DOHH2 (cell line): ENCODE results near the gene HOXA9.

Experiments used
- H3F3A ChIP-seq: fragments of 200-600 bp; sonication (generic), shearing (Covaris generic); 2 replicates; pipeline ENCODE4 v1.6.0; 2016; ENCODE audit warnings: antibody characterized with exemption, mild to moderate bottlenecking; ENCODE audit not compliant: control insufficient read depth, insufficient read depth
- H3K27ac ChIP-seq: fragments of 200-600 bp; sonication (generic); 2 replicates; pipeline ENCODE4 v1.5.1; 2014; ENCODE audit warnings: low read depth, mild to moderate bottlenecking, low read length, moderate library complexity
- H3K27me3 ChIP-seq: fragments of 200-600 bp; sonication (generic); 2 replicates; pipeline ENCODE4 v1.6.1; 2014; ENCODE audit warnings: mild to moderate bottlenecking, low read length, mixed read lengths; ENCODE audit not compliant: control insufficient read depth
- H3K36me3 ChIP-seq: fragments of 200-600 bp; sonication (generic); 2 replicates; pipeline ENCODE4 v1.6.1; 2014; ENCODE audit warnings: mild to moderate bottlenecking, low read length, moderate library complexity, mixed read lengths; ENCODE audit not compliant: control insufficient read depth
- H3K4me1 ChIP-seq: fragments of 200-600 bp; sonication (generic); 2 replicates; pipeline ENCODE4 v1.6.1; 2014; ENCODE audit warnings: mild to moderate bottlenecking, low read length, mixed read lengths; ENCODE audit not compliant: control insufficient read depth
- H3K4me2 ChIP-seq: fragments of 200-600 bp; sonication (generic); 2 replicates; pipeline ENCODE4 v1.6.0; 2014; ENCODE audit warnings: mild to moderate bottlenecking, low read length, moderate library complexity
- H3K4me3 ChIP-seq: fragments of 200-600 bp; sonication (generic); 2 replicates; pipeline ENCODE4 v1.5.1; 2014; ENCODE audit warnings: mild to moderate bottlenecking, low read length, mixed read lengths
- H3K79me2 ChIP-seq: fragments of 200-600 bp; sonication (generic); 2 replicates; pipeline ENCODE4 v1.6.1; 2014; ENCODE audit warnings: mild to moderate bottlenecking, low read length, mixed read lengths; ENCODE audit not compliant: control insufficient read depth
- H3K9me2 ChIP-seq: fragments of 200-600 bp; sonication (generic); replicated peaks from 2 replicates; pipeline ENCODE4 v1.6.1; 2014; ENCODE audit warnings: mild to moderate bottlenecking, low read length, mixed read lengths; ENCODE audit not compliant: control insufficient read depth
- H3K9me3 ChIP-seq: fragments of 200-600 bp; sonication (generic); 2 replicates; pipeline ENCODE4 v1.6.1; 2014; ENCODE audit warnings: antibody characterized with exemption, low read length, mixed read lengths; ENCODE audit not compliant: control insufficient read depth, insufficient read depth
- H4K20me1 ChIP-seq: fragments of 200-600 bp; sonication (generic); 2 replicates; pipeline ENCODE4 v1.6.0; 2014; ENCODE audit warnings: low read depth, mild to moderate bottlenecking, antibody characterized with exemption, low read length, moderate library complexity; ENCODE audit not compliant: control insufficient read depth, insufficient read depth
- EZH2phosphoT487 ChIP-seq: fragments of 200-600 bp; sonication (generic); IDR thresholded peaks from 2 replicates; pipeline ENCODE4 v1.6.1; 2017; ENCODE audit warnings: borderline replicate concordance, mild to moderate bottlenecking, antibody characterized with exemption, low read length, moderate library complexity, mixed read lengths
- TF ChIP-seq, protein P1 (sequence below): fragments of 200-600 bp; sonication (generic); IDR thresholded peaks from one replicate; pipeline ENCODE4 v1.5.1; 2014; ENCODE audit warnings: antibody characterized with exemption, mild to moderate bottlenecking, low read depth, low read length; ENCODE audit not compliant: poor library complexity, severe bottlenecking

Gene HOXA9

DNA sequence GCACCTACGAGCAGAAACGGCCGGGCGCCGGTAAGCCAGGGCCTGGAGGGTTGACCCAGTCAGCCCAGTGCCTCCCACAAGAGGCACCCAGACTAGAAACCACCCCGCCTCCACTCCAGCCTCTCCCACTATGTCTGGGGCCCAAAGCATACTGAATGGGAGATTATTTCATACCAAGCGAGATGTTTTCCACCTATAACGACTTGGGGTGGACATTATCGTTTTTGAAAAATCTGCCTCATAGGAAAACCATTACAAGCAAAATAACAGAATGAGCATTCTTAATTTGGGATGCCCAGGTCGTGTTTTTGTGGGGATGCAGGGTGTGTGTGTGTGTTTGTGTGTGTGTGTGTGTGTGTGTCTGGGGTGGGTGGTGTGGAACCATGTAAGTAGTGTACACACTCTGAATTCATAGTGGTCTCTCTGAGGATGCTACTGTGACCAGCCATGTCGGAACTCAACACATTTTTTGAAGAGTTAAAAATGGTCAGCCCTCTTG, 19.4 kb downstream of the HOXA9 start:
- Histone ChIP-seq H3K4me2 (no peak overlapping the region), H3K9me2 (no peaks in the 10 kb centered on the region), H3K36me3 (no peaks in the 10 kb centered on the region), H3F3A (no peaks in the 10 kb centered on the region), H3K79me2 (no peaks in the 10 kb centered on the region), H3K27ac (no peak overlapping the region), H3K27me3 (peaks cover 38% of the 10 kb centered on the region), H4K20me1 (no peaks in the 10 kb centered on the region), H3K9me3 (no peaks in the 10 kb centered on the region), H3K4me3 (no peak overlapping the region), H3K4me1 (peaks cover 36% of the 10 kb centered on the region)
- no peak for TF ChIP-seq EZH2phosphoT487
- TF ChIP-seq, protein P1, sequence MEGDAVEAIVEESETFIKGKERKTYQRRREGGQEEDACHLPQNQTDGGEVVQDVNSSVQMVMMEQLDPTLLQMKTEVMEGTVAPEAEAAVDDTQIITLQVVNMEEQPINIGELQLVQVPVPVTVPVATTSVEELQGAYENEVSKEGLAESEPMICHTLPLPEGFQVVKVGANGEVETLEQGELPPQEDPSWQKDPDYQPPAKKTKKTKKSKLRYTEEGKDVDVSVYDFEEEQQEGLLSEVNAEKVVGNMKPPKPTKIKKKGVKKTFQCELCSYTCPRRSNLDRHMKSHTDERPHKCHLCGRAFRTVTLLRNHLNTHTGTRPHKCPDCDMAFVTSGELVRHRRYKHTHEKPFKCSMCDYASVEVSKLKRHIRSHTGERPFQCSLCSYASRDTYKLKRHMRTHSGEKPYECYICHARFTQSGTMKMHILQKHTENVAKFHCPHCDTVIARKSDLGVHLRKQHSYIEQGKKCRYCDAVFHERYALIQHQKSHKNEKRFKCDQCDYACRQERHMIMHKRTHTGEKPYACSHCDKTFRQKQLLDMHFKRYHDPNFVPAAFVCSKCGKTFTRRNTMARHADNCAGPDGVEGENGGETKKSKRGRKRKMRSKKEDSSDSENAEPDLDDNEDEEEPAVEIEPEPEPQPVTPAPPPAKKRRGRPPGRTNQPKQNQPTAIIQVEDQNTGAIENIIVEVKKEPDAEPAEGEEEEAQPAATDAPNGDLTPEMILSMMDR, result no peak

- H3K9me3 ChIP-seq, result no peaks in the 10 kb centered on the region
- peaks cover 32% of the 10 kb centered on the region for H3K4me1 ChIP-seq
- H3K79me2 ChIP-seq, result no peaks in the 10 kb centered on the region
- no peak for TF ChIP-seq EZH2phosphoT487
- H4K20me1 ChIP-seq, result no peaks in the 10 kb centered on the region
- no peak overlapping the region for H3K4me3 ChIP-seq
- no peak overlapping the region for H3K27ac ChIP-seq
- H3F3A ChIP-seq, result no peaks in the 10 kb centered on the region
- H3K36me3 ChIP-seq, result no peaks in the 10 kb centered on the region
- H3K27me3 ChIP-seq, result peaks cover 38% of the 10 kb centered on the region
- no peak overlapping the region; the same call in 1 of the 2 replicates for H3K4me2 ChIP-seq
- no peaks in the 10 kb centered on the region for H3K9me2 ChIP-seq
Observed at GRCh38 chr7:27145165-27145913, 20.0 kb downstream of the HOXA9 start.

GRCh38 chr7:27144781-27145164, 20.6 kb downstream of the HOXA9 start:
- H3K9me2 ChIP-seq, result no peaks in the 10 kb centered on the region
- H3K4me2 ChIP-seq, result no peak overlapping the region; the same call in 1 of the 2 replicates
- H3K36me3 ChIP-seq, result no peaks in the 10 kb centered on the region
- H4K20me1 ChIP-seq, result no peaks in the 10 kb centered on the region
- H3K9me3 ChIP-seq, result no peaks in the 10 kb centered on the region
- H3K4me1 ChIP-seq, result peaks cover 30% of the 10 kb centered on the region
- peaks cover 38% of the 10 kb centered on the region for H3K27me3 ChIP-seq
- no peak for TF ChIP-seq EZH2phosphoT487
- TF ChIP-seq, protein P1, result no peak
- H3K27ac ChIP-seq, result no peak overlapping the region
- H3F3A ChIP-seq, result no peaks in the 10 kb centered on the region
- H3K4me3 ChIP-seq, result no peak overlapping the region
- no peaks in the 10 kb centered on the region for H3K79me2 ChIP-seq
